Measurements from ENCODE around the gene RESP18. TPM values are rescaled to one million over a fixed set of nuclear protein-coding genes. Genes with fewer than 3 reads are reported as not detected.

Gene RESP18
- polyA plus RNA-seq: not detected in 2 replicates
- polyA minus RNA-seq: not detected in 2 replicates

- H4K20me1 ChIP-seq (ENCODE audit: insufficient read depth): no peaks in the 10 kb centered on the region
- H2AFZ ChIP-seq (ENCODE audit: low read depth, low read length): no peak within 1 kb of the TSS
- no peak within 1 kb of the TSS for H3K9ac ChIP-seq (ENCODE audit: low read length)
- H3K9me3 ChIP-seq (ENCODE audit: low read length): no peaks in the 10 kb centered on the region
- H3K27ac ChIP-seq (ENCODE audit: low read length): no peak within 1 kb of the TSS
- H3K79me2 ChIP-seq (replicated peaks; ENCODE audit: insufficient read depth, low read length): no peaks in the 10 kb centered on the region
- no peak within 1 kb of the TSS for H3K4me2 ChIP-seq (ENCODE audit: low read length)
- H3K9me2 ChIP-seq (ENCODE audit: insufficient read depth, low read length): no peaks in the 10 kb centered on the region
- no peaks in the 10 kb centered on the region for H3K36me3 ChIP-seq (ENCODE audit: insufficient read depth, low read length)
- H3F3A ChIP-seq (ENCODE audit: insufficient read depth, low read length, poor library complexity, severe bottlenecking): peaks cover 13% of the 10 kb centered on the region
- no peak within 1 kb of the TSS for H3K4me3 ChIP-seq (ENCODE audit: low read length)
- no peak for TF ChIP-seq RAD21 (conservative IDR thresholded peaks at IDR 0.05)
- no peak for TF ChIP-seq SMC3 (conservative IDR thresholded peaks at IDR 0.05; ENCODE audit: poor library complexity)
- no peak for TF ChIP-seq POLR2AphosphoS5 (IDR thresholded peaks at IDR 0.05)
- no peak for TF ChIP-seq CTCF (IDR thresholded peaks at IDR 0.05; ENCODE audit: poor library complexity, severe bottlenecking)
- TF ChIP-seq EZH2 (IDR thresholded peaks at IDR 0.05; ENCODE audit: borderline replicate concordance, insufficient read depth, low read length, poor library complexity, severe bottlenecking): no peak
- no peak for TF ChIP-seq REST (IDR thresholded peaks at IDR 0.05; ENCODE audit: borderline replicate concordance)
- TF ChIP-seq MXI1 (conservative IDR thresholded peaks at IDR 0.05; ENCODE audit: poor library complexity, severe bottlenecking): no peak
- no peak for TF ChIP-seq EP300 (conservative IDR thresholded peaks at IDR 0.05; ENCODE audit: poor library complexity, severe bottlenecking)
- no peak for TF ChIP-seq TAF1 (IDR thresholded peaks at IDR 0.05; ENCODE audit: low read depth)
- H3K27me3 ChIP-seq (ENCODE audit: insufficient read depth, low read depth, low read length): peaks cover 38% of the 10 kb centered on the region
Observed at GRCh38 chr2:219332542-219332941, at the start of gene RESP18. Gene RESP18, minus strand, starts transcription at chr2:219332744.

- Histone ChIP-seq H3K4me2 (ENCODE audit: low read length) (no peak overlapping the region), H3K27ac (ENCODE audit: low read length) (no peak overlapping the region), H3K9me2 (ENCODE audit: insufficient read depth, low read length) (no peaks in the 10 kb centered on the region), H4K20me1 (ENCODE audit: insufficient read depth) (no peaks in the 10 kb centered on the region), H3F3A (ENCODE audit: insufficient read depth, low read length, poor library complexity, severe bottlenecking) (no peaks in the 10 kb centered on the region), H3K27me3 (ENCODE audit: insufficient read depth, low read depth, low read length) (no peaks in the 10 kb centered on the region), H3K9ac (ENCODE audit: low read length) (no peak overlapping the region), H2AFZ (ENCODE audit: low read depth, low read length) (no peak overlapping the region), H3K4me3 (ENCODE audit: low read length) (no peak overlapping the region), H3K36me3 (ENCODE audit: insufficient read depth, low read length) (no peaks in the 10 kb centered on the region), H3K79me2 (replicated peaks; ENCODE audit: insufficient read depth, low read length) (no peaks in the 10 kb centered on the region), H3K9me3 (ENCODE audit: low read length) (no peaks in the 10 kb centered on the region)
- no peak for TF ChIP-seq MXI1 (conservative IDR thresholded peaks at IDR 0.05; ENCODE audit: poor library complexity, severe bottlenecking)
- no peak for TF ChIP-seq CTCF (IDR thresholded peaks at IDR 0.05; ENCODE audit: poor library complexity, severe bottlenecking)
- TF ChIP-seq EZH2 (IDR thresholded peaks at IDR 0.05; ENCODE audit: borderline replicate concordance, insufficient read depth, low read length, poor library complexity, severe bottlenecking): no peak
- TF ChIP-seq RAD21 (conservative IDR thresholded peaks at IDR 0.05): no peak
- no peak for TF ChIP-seq TAF1 (IDR thresholded peaks at IDR 0.05; ENCODE audit: low read depth)
- no peak for TF ChIP-seq EP300 (conservative IDR thresholded peaks at IDR 0.05; ENCODE audit: poor library complexity, severe bottlenecking)
- no peak for TF ChIP-seq REST (IDR thresholded peaks at IDR 0.05; ENCODE audit: borderline replicate concordance)
- TF ChIP-seq POLR2AphosphoS5 (IDR thresholded peaks at IDR 0.05): no peak
- TF ChIP-seq SMC3 (conservative IDR thresholded peaks at IDR 0.05; ENCODE audit: poor library complexity): no peak
Observed at GRCh38 chr2:219381448-219381847, 48.9 kb upstream of the RESP18 start.
